SK-MEL-5 (cell line): Measurements from ENCODE around the gene NXPH2. TPM values are rescaled to one million over a fixed set of nuclear protein-coding genes. Genes with fewer than 3 reads are reported as not detected.
"Not testable (repeated sequence)": the region's sequence is repeated elsewhere in the genome, so short reads cannot be mapped to it uniquely, and the experiment has no call there.

Experiments
- DNase-seq: peaks from one replicate; pipeline ENCODE4 v3.0.0-alpha.2; 2016; ENCODE audit warnings: low read depth, low spot score
- in situ Hi-C: cut with HindIII; loops from 2 replicates; pipeline ENCODE4 v1.10.0; 2016; ENCODE audit warnings: low sequenced_read_pairs, high pct_unique_total_duplicates, low pct_unique_long_range_greater_than_20kb
- total RNA-seq: library from RNA; depleted of rRNA; stranded (reverse); fragments of >200 nt; shearing (Covaris generic); gene quantifications from 2 replicates; pipeline ENCODE4 v1.2.3, GENCODE V29; 2014

The NXPH2 gene
- total RNA-seq, 1 experiment from 2014 or later: not detected

- DNase-seq: no peak
- in situ Hi-C loops: no loop called here
Measured at GRCh38 chr2:138676619-138677021, 103.6 kb downstream of the NXPH2 start.

- no peak for DNase-seq
- in situ Hi-C loops: no loop called here
Measured at GRCh38 chr2:138671566-138671965, 108.6 kb downstream of the NXPH2 start.

GRCh38 chr2:138670734-138671133 lies 109.5 kb downstream of the NXPH2 start:
- in situ Hi-C loops: no loop called here
- no peak for DNase-seq

GRCh38 chr2:138665937-138666336 lies 114.3 kb downstream of the NXPH2 start:
- in situ Hi-C loops: no loop called here
- DNase-seq: no peak

GRCh38 chr2:138658187-138658894 lies 121.8 kb downstream of the NXPH2 start:
- no peak for DNase-seq
- in situ Hi-C loops: no loop called here

GRCh38 chr2:138654146-138654545 lies 126.0 kb downstream of the NXPH2 start:
- in situ Hi-C loops: no loop called here
- DNase-seq: no peak

- no peak for DNase-seq
- in situ Hi-C loops: no loop called here
Measured at GRCh38 chr2:138652378-138652777, 127.8 kb downstream of the NXPH2 start.

- in situ Hi-C loops: no loop called here
Measured at GRCh38 chr2:138649571-138649970, 130.6 kb downstream of the NXPH2 start.

GRCh38 chr2:138648606-138649005 lies 131.6 kb downstream of the NXPH2 start:
- in situ Hi-C loops: no loop called here
- DNase-seq: no peak

More at GRCh38 chr2:138649571-138649970, 130.6 kb downstream of the NXPH2 start:
- DNase-seq: no peak

GRCh38 chr2:138644776-138645175 lies 135.4 kb downstream of the NXPH2 start:
- in situ Hi-C loops, DNase-seq: not testable (repeated sequence)

- in situ Hi-C loops: no loop called here
- peak; percentile 9 for DNase-seq
Measured at GRCh38 chr2:138640921-138641676, 139.1 kb downstream of the NXPH2 start.

- in situ Hi-C loops: no loop called here
- no peak for DNase-seq
Measured at GRCh38 chr2:138637686-138638085, 142.5 kb downstream of the NXPH2 start.

- in situ Hi-C loops: no loop called here
Measured at GRCh38 chr2:138637061-138637460, 143.1 kb downstream of the NXPH2 start.

GRCh38 chr2:138633049-138633448 lies 147.1 kb downstream of the NXPH2 start:
- no peak for DNase-seq
- in situ Hi-C loops: no loop called here

More at GRCh38 chr2:138637061-138637460, 143.1 kb downstream of the NXPH2 start:
- DNase-seq: no peak

- DNase-seq: peak; percentile 6
Measured at GRCh38 chr2:138632066-138632620, 148.0 kb downstream of the NXPH2 start.

GRCh38 chr2:138630164-138630563 lies 150.0 kb downstream of the NXPH2 start:
- in situ Hi-C loops: no loop called here
- DNase-seq: no peak

More at GRCh38 chr2:138632066-138632620, 148.0 kb downstream of the NXPH2 start:
- in situ Hi-C loops: no loop called here

- no peak for DNase-seq
- in situ Hi-C loops: no loop called here
Measured at GRCh38 chr2:138626148-138626547, 154.0 kb downstream of the NXPH2 start.

- in situ Hi-C loops: no loop called here
- DNase-seq: no peak
Measured at GRCh38 chr2:138622613-138623012, 157.6 kb downstream of the NXPH2 start.

GRCh38 chr2:138621139-138621538 lies 159.1 kb downstream of the NXPH2 start:
- in situ Hi-C loops: no loop called here
- DNase-seq: no peak
